ENCODE results near the gene GPALPP1.

DNA sequence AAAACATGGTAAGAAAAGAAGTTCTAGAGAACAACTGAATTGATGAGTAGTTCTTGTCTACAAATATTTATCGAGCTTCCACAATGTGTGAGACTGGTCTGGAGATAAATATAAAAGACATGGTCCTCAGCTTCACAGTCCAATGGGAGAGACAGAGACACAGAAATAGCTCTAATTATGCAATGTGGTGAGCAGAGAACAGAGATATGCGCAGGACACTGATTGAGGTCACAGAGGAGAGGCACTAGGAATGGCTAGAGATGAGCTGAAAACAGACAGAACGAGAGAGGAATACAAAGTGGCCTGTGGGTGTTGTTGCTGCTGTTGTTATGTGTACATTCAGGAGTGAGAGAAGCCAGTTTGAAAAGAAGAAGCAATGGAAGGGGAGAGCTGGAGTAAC is 53.2 kb downstream of the GPALPP1 start:
- no peak for TF ChIP-seq CTCF (IDR thresholded peaks at IDR 0.05)
- no peak for TF ChIP-seq POLR2A (IDR thresholded peaks at IDR 0.05)
